ENCODE data around the gene UAP1L1.

The UAP1L1 gene

DNA sequence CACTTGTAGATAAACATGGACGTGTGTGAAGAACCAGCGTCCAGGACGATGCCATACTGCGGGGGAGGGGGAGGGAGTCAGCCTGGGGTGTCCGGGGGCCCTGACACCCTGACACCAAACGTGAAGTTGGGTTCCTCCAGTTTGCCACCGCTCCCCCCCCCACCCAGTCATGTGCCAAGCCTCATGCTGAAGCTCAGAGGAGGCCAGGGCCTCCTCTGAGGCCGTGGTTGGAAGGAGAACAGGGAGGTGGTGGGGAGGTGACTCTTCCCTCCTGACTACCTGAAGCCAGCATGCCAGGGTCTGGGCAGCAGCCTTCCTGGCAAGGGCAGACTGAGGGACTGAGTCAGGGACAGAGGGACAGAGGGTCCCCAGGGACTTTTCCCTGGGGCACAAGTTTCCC is 25.0 kb upstream of the UAP1L1 start:
- in situ Hi-C loops (cut with MboI; ENCODE audit: low sequenced_read_pairs, unreplicated experiment): no loop called here
- TF ChIP-seq, protein P1, sequence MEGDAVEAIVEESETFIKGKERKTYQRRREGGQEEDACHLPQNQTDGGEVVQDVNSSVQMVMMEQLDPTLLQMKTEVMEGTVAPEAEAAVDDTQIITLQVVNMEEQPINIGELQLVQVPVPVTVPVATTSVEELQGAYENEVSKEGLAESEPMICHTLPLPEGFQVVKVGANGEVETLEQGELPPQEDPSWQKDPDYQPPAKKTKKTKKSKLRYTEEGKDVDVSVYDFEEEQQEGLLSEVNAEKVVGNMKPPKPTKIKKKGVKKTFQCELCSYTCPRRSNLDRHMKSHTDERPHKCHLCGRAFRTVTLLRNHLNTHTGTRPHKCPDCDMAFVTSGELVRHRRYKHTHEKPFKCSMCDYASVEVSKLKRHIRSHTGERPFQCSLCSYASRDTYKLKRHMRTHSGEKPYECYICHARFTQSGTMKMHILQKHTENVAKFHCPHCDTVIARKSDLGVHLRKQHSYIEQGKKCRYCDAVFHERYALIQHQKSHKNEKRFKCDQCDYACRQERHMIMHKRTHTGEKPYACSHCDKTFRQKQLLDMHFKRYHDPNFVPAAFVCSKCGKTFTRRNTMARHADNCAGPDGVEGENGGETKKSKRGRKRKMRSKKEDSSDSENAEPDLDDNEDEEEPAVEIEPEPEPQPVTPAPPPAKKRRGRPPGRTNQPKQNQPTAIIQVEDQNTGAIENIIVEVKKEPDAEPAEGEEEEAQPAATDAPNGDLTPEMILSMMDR (IDR thresholded peaks at IDR 0.05; ENCODE audit: borderline replicate concordance, control extremely low read depth, extremely low read depth, insufficient read depth, missing control alignments): no peak

GRCh38 chr9:137052998-137053943 is 24.0 kb upstream of the UAP1L1 start:
- in situ Hi-C loops (cut with MboI; ENCODE audit: low sequenced_read_pairs, unreplicated experiment): no loop called here
- TF ChIP-seq, protein P1 (IDR thresholded peaks at IDR 0.05; ENCODE audit: borderline replicate concordance, control extremely low read depth, extremely low read depth, insufficient read depth, missing control alignments): no peak
- DNase-seq (ENCODE audit: low spot score): no peak

More for the DNA sequence above, 25.0 kb upstream of the UAP1L1 start:
- no peak for DNase-seq (ENCODE audit: low spot score)

DNA sequence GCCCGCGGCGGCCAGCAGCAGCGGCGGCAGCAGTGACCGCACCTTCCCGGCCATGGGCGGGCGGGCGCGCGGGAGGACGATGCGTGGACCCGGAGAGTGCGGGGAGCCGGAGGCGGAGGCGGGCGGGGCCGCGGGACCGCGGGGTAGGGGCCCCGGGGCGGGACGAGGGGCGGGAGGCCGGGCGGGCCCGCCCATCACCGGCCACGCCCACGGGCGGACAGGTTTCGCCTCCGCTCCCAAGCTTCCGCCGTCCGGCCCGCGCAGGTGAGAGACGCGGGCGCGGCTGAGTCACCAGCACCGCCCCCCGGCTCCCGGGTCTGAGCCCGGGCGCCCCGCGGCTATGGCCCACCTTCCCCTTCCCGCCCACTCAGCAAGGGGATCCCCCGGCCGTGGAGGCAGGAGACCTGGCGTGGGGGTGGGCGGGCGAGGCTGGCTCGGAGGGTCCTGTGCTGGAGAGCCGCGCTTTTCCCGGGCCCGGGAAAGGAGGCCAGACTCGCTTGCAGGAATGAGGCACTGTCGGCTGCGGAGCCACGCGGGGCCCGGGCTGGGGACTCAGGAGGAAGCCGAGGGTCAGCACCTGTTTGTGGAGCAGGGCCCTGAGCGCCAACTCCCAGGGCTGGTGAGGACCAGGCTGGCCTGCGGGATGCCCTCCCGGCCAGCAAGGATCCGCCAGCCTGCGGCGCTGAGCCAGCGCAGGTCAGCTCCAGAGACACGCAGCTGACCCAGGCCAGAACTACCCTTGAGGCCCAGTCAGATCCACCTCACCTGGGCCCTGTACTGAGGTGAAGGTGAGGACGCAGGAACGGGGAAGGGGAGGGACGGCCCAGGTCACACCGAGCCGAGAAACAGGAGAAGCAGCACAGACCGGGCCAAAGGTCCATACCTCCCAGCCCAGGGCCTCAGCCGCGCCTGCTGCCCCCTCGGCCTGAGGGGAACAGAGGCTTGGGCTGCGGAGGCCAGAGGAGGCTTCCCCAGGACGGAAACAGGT is 23.1 kb upstream of the UAP1L1 start, which contains the start of gene ENTPD2:
Gene ENTPD2 (minus strand): TSS at position 118 of the 988 bp plus-strand sequence. CDS start 64 bp downstream, at position 54.
- TF ChIP-seq, protein P1 (IDR thresholded peaks at IDR 0.05; ENCODE audit: borderline replicate concordance, control extremely low read depth, extremely low read depth, insufficient read depth, missing control alignments): no peak
- in situ Hi-C loops (cut with MboI; ENCODE audit: low sequenced_read_pairs, unreplicated experiment): no loop called here
- peak; percentile 78 for DNase-seq (ENCODE audit: low spot score)

GRCh38 chr9:137054932-137055384 is 22.4 kb upstream of the UAP1L1 start:
- in situ Hi-C loops (cut with MboI; ENCODE audit: low sequenced_read_pairs, unreplicated experiment): no loop called here
- DNase-seq (ENCODE audit: low spot score): no peak
- TF ChIP-seq, protein P1 (IDR thresholded peaks at IDR 0.05; ENCODE audit: borderline replicate concordance, control extremely low read depth, extremely low read depth, insufficient read depth, missing control alignments): no peak

- in situ Hi-C loops (cut with MboI; ENCODE audit: low sequenced_read_pairs, unreplicated experiment): no loop called here
These were observed 21.6 kb upstream of the UAP1L1 start for GRCh38 chr9:137055385-137056364.

More at GRCh38 chr9:137055385-137056364, 21.6 kb upstream of the UAP1L1 start:
- no peak for DNase-seq (ENCODE audit: low spot score)
- TF ChIP-seq, protein P1 (IDR thresholded peaks at IDR 0.05; ENCODE audit: borderline replicate concordance, control extremely low read depth, extremely low read depth, insufficient read depth, missing control alignments): no peak
